Kidney (tissue), 14 donors: ENCODE results near the gene CYGB. TPM values are rescaled to one million over a fixed set of nuclear protein-coding genes. Genes with fewer than 3 reads are reported as not detected.
A peak's percentile ranks its signal among the peaks of the same experiment; 100 is the strongest.

ENCODE experiments used
- DNase-seq, 5 donors: peaks; one replicate each; pipeline ENCODE4 v3.0.0-alpha.2; 2013 to 2020
- FAIRE-seq: peaks from 2 replicates; lab custom pipeline; 2012; peaks lifted over from hg19 to GRCh38; lab: Jason Lieb, UNC
- H3K27ac ChIP-seq, 2 donors: one replicate each; pipeline ENCODE4 v1.7.0; 2013; ENCODE audit warnings: low read depth in 2 of 2, low read length in 2 of 2, inconsistent platforms in 1 of 2
- H3K27me3 ChIP-seq: one replicate; pipeline ENCODE4 v1.7.1; 2013; ENCODE audit warnings: low read length, inconsistent platforms; ENCODE audit not compliant: control insufficient read depth, insufficient read depth
- H3K36me3 ChIP-seq, 3 donors: one replicate each; pipeline versions ENCODE4 v1.7.0 to v1.7.1; 2013; ENCODE audit warnings: low read length in 3 of 3, control low read depth in 1 of 3, inconsistent platforms in 1 of 3; ENCODE audit not compliant: insufficient read depth in 3 of 3, control insufficient read depth in 2 of 3
- H3K4me1 ChIP-seq, 3 donors: one replicate each; pipeline versions ENCODE4 v1.7.0 to v1.7.1; 2013; ENCODE audit warnings: low read length in 3 of 3, inconsistent platforms in 1 of 3, low read depth in 1 of 3; ENCODE audit not compliant: control insufficient read depth in 2 of 3, insufficient read depth in 2 of 3
- H3K4me3 ChIP-seq, 3 donors: one replicate each; pipeline versions ENCODE4 v1.7.0 to v1.8.1; 2013; ENCODE audit warnings: low read length in 3 of 3, control low read depth in 1 of 3, inconsistent platforms in 1 of 3
- H3K9ac ChIP-seq, 3 donors: one replicate each; pipeline versions ENCODE4 v1.7.0 to v1.7.1; 2013; ENCODE audit warnings: low read length in 3 of 3, control low read depth in 1 of 3, inconsistent platforms in 1 of 3
- H3K9me3 ChIP-seq, 3 donors: one replicate each; pipeline versions ENCODE4 v1.7.0 to v1.7.1; 2013; ENCODE audit warnings: low read length in 3 of 3, control low read depth in 1 of 3, inconsistent platforms in 1 of 3; ENCODE audit not compliant: control insufficient read depth in 2 of 3, insufficient read depth in 1 of 3
- intact Hi-C: fragments of 100-400 bp; cut with DNase I; formaldehyde crosslinking; loops from one replicate; pipeline ENCODE4 v1.11.1; 2022
- polyA plus RNA-seq: library from polyadenylated mRNA; stranded (reverse); fragments of 350-450 nt; fragmentation: Illumina TruSeq; extraction: RNeasy Lipid Tissue Mini Kit (QIAGEN cat#74804); gene quantifications from one replicate; pipeline ENCODE4 v1.2.3, GENCODE V29; 2014; ENCODE audit warnings: low read depth, low replicate concordance; ENCODE audit not compliant: insufficient read depth
- total RNA-seq: library from RNA; stranded (reverse); fragmentation: NEBNext Ultra II Directional; extraction: Animal tissue kit (Norgen Biotek cat#: 25700); gene quantifications from one replicate; pipeline ENCODE4 v1.2.1, GENCODE V29; 2021
- TF ChIP-seq, protein P1 (sequence below): IDR thresholded peaks from 3 replicates; pipeline ENCODE4 v1.5.1; 2012; ENCODE audit warnings: mild to moderate bottlenecking, moderate library complexity, borderline replicate concordance; ENCODE audit not compliant: insufficient read depth; ENCODE audit errors: extremely low read depth
- donor health status: control.
- donor health status: control.
- donor health status: control.
- donor health status: control.
- donor health status: control.
- donor health status: DM: yes; HTN: yes; CAD: no.
- donor health status: Normal renal cell carcinoma (clear cell type).

The CYGB gene
- total and polyA plus RNA-seq, 2 donors from 2014 or later = 6.7 to 12.6 TPM

GRCh38 chr17:76553178-76553908, 15.8 kb upstream of the CYGB start:
- Histone ChIP-seq H3K9me3 (no peaks in the 10 kb centered on the region), H3K4me1 (peaks cover 0 to 19% (median 14%) of the 10 kb centered on the region in 3 donors), H3K27me3 (no peaks in the 10 kb centered on the region), H3K9ac (no peak overlapping the region), H3K4me3 (no peak overlapping the region), H3K36me3 (no peaks in the 10 kb centered on the region), H3K27ac (peak overlapping the region; percentile 30 to 80)
- TF ChIP-seq, protein P1, sequence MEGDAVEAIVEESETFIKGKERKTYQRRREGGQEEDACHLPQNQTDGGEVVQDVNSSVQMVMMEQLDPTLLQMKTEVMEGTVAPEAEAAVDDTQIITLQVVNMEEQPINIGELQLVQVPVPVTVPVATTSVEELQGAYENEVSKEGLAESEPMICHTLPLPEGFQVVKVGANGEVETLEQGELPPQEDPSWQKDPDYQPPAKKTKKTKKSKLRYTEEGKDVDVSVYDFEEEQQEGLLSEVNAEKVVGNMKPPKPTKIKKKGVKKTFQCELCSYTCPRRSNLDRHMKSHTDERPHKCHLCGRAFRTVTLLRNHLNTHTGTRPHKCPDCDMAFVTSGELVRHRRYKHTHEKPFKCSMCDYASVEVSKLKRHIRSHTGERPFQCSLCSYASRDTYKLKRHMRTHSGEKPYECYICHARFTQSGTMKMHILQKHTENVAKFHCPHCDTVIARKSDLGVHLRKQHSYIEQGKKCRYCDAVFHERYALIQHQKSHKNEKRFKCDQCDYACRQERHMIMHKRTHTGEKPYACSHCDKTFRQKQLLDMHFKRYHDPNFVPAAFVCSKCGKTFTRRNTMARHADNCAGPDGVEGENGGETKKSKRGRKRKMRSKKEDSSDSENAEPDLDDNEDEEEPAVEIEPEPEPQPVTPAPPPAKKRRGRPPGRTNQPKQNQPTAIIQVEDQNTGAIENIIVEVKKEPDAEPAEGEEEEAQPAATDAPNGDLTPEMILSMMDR = no peak
- intact Hi-C loops = no loop called here
- FAIRE-seq = no peak
- no peak for DNase-seq

GRCh38 chr17:76551685-76552084, 14.2 kb upstream of the CYGB start:
- Histone ChIP-seq H3K4me3 (no peak overlapping the region), H3K9ac (no peak overlapping the region), H3K9me3 (peaks cover 0 to 2% (median 0%) of the 10 kb centered on the region in 3 donors), H3K27me3 (no peaks in the 10 kb centered on the region), H3K4me1 (peaks cover 0 to 25% (median 22%) of the 10 kb centered on the region in 3 donors), H3K27ac (no peak overlapping the region), H3K36me3 (no peaks in the 10 kb centered on the region)
- FAIRE-seq (no peak), DNase-seq (no peak)
- TF ChIP-seq, protein P1 = no peak
- intact Hi-C loops = no loop called here

DNA sequence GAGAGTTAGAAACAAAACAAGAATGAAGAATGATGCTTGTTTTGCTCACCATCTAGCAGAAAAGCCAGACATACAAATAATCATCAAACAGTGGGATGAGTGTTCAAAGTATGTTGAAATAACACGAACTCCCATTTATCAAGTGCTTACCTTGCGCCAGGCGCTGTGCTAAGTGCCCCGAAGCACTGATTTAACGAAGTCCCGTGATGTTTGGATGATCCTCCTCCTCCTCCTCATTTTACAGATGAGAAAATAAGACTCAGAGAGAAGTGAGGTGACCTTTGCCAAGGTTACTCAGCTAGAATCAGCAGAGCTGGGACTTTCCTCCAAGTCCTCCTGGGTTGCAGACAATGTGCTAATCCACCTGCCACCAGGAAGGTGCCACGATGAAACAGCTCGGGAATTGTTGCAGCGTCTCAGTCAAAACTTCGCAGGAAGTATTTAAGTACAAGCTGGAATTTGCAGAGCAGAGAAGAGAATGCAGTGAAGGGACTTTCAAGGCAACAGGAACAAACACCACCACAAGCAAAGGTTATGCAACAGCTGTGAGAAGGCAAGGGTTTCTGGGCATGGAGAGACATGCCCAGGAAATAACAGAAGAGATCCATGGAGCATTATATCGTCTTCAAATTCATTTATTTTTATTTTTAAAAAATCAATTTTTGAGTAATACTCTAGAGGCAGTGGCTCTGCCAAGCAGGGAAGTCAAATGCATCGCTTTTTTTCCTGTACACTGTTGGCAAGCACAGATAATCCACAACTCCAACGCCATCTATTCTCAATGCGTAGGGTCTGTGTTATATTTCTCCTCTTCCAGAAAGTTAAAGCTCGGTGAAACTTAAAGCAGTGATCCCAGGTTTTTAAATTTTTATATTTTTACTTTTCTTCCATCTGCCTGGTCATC, 13.5 kb upstream of the CYGB start:
- H3K4me1 ChIP-seq = peaks cover 0 to 28% (median 26%) of the 10 kb centered on the region in 3 donors
- no peaks in the 10 kb centered on the region for H3K27me3 ChIP-seq
- intact Hi-C loops = no loop called here
- peak overlapping the region in 1 of 3 donors; percentile 3 for H3K4me3 ChIP-seq
- DNase-seq (peak in 2 of 5 donors; percentile 39 to 50), FAIRE-seq (no peak)
- no peak overlapping the region for H3K27ac ChIP-seq
- no peaks in the 10 kb centered on the region for H3K36me3 ChIP-seq
- H3K9ac ChIP-seq = peak overlapping the region in 1 of 3 donors; percentile 27
- TF ChIP-seq, protein P1 = no peak
- peaks cover 0 to 2% (median 0%) of the 10 kb centered on the region in 3 donors for H3K9me3 ChIP-seq
